ENCODE results near the gene OPRL1. TPM values are rescaled to one million over a fixed set of nuclear protein-coding genes. Genes with fewer than 3 reads are reported as not detected.

The OPRL1 gene
- total RNA-seq, 2 experiments from 2014 or later: 0.61 to 0.63 TPM

- Mint-ChIP-seq H3K27ac (no peak overlapping the region), H3K9me3 (peaks cover 2% of the 10 kb centered on the region), H3K36me3 (ENCODE audit: low read depth) (peaks cover 2% of the 10 kb centered on the region), H3K4me1 (ENCODE audit: low read depth) (peaks cover 16% of the 10 kb centered on the region), H3K27me3 (peaks cover 10% of the 10 kb centered on the region), H3K4me3 (no peak overlapping the region)
- POLR2A ChIA-PET: interaction anchor here (1.0 to 1.1 kb wide), 2 partner anchors 12 to 14 kb away, joined by 3 to 4 read pairs; partner anchors contain the start of gene LKAAEAR1
- DNase-seq: no peak
- CTCF ChIA-PET: interaction anchor here (5.1 kb wide), 1 partner anchor 22 kb away, joined by 30 read pairs; no protein-coding TSS in a partner anchor
- no peak for ATAC-seq
- no peak for TF ChIP-seq CTCF (IDR thresholded peaks at IDR 0.05)
- intact Hi-C loops (cut with micrococcal nuclease): no loop called here
These were observed 18.7 kb downstream of the OPRL1 start for GRCh38 chr20:64098471-64099013.

- ChIA-PET POLR2A (interaction anchor here (1.0 to 1.1 kb wide), 2 partner anchors 12 to 15 kb away, joined by 3 to 4 read pairs; partner anchors contain the start of gene LKAAEAR1), CTCF (interaction anchor here (0.7 to 5.1 kb wide), 3 partner anchors 10 to 22 kb away, joined by 3 to 30 read pairs (median 3); no protein-coding TSS in a partner anchor)
- H3K27me3 Mint-ChIP-seq: peaks cover 14% of the 10 kb centered on the region
- intact Hi-C loops (cut with micrococcal nuclease): no loop called here
- ATAC-seq (no peak), DNase-seq (no peak)
- no peak overlapping the region for H3K4me3 Mint-ChIP-seq
- peaks cover 16% of the 10 kb centered on the region for H3K4me1 Mint-ChIP-seq (ENCODE audit: low read depth)
- peaks cover 2% of the 10 kb centered on the region for H3K9me3 Mint-ChIP-seq
- H3K36me3 Mint-ChIP-seq (ENCODE audit: low read depth): peaks cover 2% of the 10 kb centered on the region
- H3K27ac Mint-ChIP-seq: no peak overlapping the region
- TF ChIP-seq CTCF (IDR thresholded peaks at IDR 0.05): no peak
These were observed 19.4 kb downstream of the OPRL1 start for GRCh38 chr20:64099086-64099786.

GRCh38 chr20:64099880-64100565, 20.1 kb downstream of the OPRL1 start:
- ChIA-PET CTCF (interaction anchor here (0.7 to 5.1 kb wide), 3 partner anchors 10 to 21 kb away, joined by 3 to 30 read pairs (median 3); no protein-coding TSS in a partner anchor), POLR2A (no interaction called here)
- peaks cover 2% of the 10 kb centered on the region for H3K36me3 Mint-ChIP-seq (ENCODE audit: low read depth)
- peak; percentile 46 for DNase-seq
- H3K27ac Mint-ChIP-seq: no peak overlapping the region
- ATAC-seq: peak; percentile 63
- TF ChIP-seq CTCF (IDR thresholded peaks at IDR 0.05): no peak
- peaks cover 2% of the 10 kb centered on the region for H3K9me3 Mint-ChIP-seq
- intact Hi-C loops (cut with micrococcal nuclease): no loop called here
- no peak overlapping the region for H3K4me3 Mint-ChIP-seq
- peaks cover 14% of the 10 kb centered on the region for H3K27me3 Mint-ChIP-seq
- H3K4me1 Mint-ChIP-seq (ENCODE audit: low read depth): peaks cover 16% of the 10 kb centered on the region

GRCh38 chr20:64100566-64100888, 20.6 kb downstream of the OPRL1 start:
- Mint-ChIP-seq H3K36me3 (ENCODE audit: low read depth) (peaks cover 2% of the 10 kb centered on the region), H3K4me3 (no peak overlapping the region), H3K27me3 (peaks cover 14% of the 10 kb centered on the region), H3K4me1 (ENCODE audit: low read depth) (peaks cover 16% of the 10 kb centered on the region), H3K9me3 (peaks cover 2% of the 10 kb centered on the region), H3K27ac (no peak overlapping the region)
- POLR2A ChIA-PET: no interaction called here
- intact Hi-C loops (cut with micrococcal nuclease): no loop called here
- no peak for ATAC-seq
- no peak for TF ChIP-seq CTCF (IDR thresholded peaks at IDR 0.05)
- CTCF ChIA-PET: interaction anchor here (1.6 to 5.1 kb wide), 2 partner anchors 17 to 20 kb away, joined by 3 to 30 read pairs; no protein-coding TSS in a partner anchor
- no peak for DNase-seq
